Loucy (cell line): ENCODE data around the gene KANSL1.

Experiments used
- H2AFZ ChIP-seq: fragments of 200-600 bp; sonication (generic); 2 replicates; pipeline ENCODE4 v1.6.0; 2016; ENCODE audit warnings: antibody characterized with exemption, mild to moderate bottlenecking, low read length, moderate library complexity
- H3F3A ChIP-seq: fragments of 200-600 bp; 2 replicates; pipeline ENCODE4 v1.6.0; 2016; ENCODE audit warnings: antibody characterized with exemption, low read depth, mild to moderate bottlenecking
- H3K27me3 ChIP-seq: fragments of 200-600 bp; sonication (generic); 2 replicates; pipeline ENCODE4 v1.6.1; 2014; ENCODE audit warnings: low read length, mild to moderate bottlenecking; ENCODE audit not compliant: insufficient read depth, poor library complexity, severe bottlenecking
- H3K36me3 ChIP-seq: fragments of 200-600 bp; sonication (generic); 2 replicates; pipeline ENCODE4 v1.6.1; 2016; ENCODE audit warnings: low read length; ENCODE audit not compliant: insufficient read depth
- H3K4me1 ChIP-seq: fragments of 200-600 bp; sonication (generic); 2 replicates; pipeline ENCODE4 v1.5.1; 2014; ENCODE audit warnings: low read length, mild to moderate bottlenecking; ENCODE audit not compliant: insufficient read depth, poor library complexity, severe bottlenecking
- H3K4me2 ChIP-seq: fragments of 200-600 bp; sonication (generic); 2 replicates; pipeline ENCODE4 v1.6.0; 2014; ENCODE audit warnings: antibody characterized with exemption, low read length, low read depth, mild to moderate bottlenecking; ENCODE audit not compliant: poor library complexity, severe bottlenecking
- H3K4me3 ChIP-seq: fragments of 200-600 bp; sonication (generic); 2 replicates; pipeline ENCODE4 v1.5.1; 2014; ENCODE audit warnings: low read length, mild to moderate bottlenecking, mixed read lengths; ENCODE audit not compliant: poor library complexity, severe bottlenecking
- H3K79me2 ChIP-seq: fragments of 200-600 bp; sonication (generic); 2 replicates; pipeline ENCODE4 v1.6.1; 2014; ENCODE audit warnings: low read length; ENCODE audit not compliant: insufficient read depth
- H3K9ac ChIP-seq: fragments of 200-600 bp; sonication (generic); 2 replicates; pipeline ENCODE4 v1.6.0; 2014; ENCODE audit warnings: mild to moderate bottlenecking, low read depth, low read length, moderate library complexity; ENCODE audit not compliant: poor library complexity, severe bottlenecking
- H3K9me2 ChIP-seq: fragments of 200-600 bp; sonication (generic); replicated peaks from 2 replicates; pipeline ENCODE4 v1.6.1; 2016; ENCODE audit warnings: low read depth, low read length, mixed read lengths
- H3K9me3 ChIP-seq: fragments of 200-600 bp; sonication (generic); 2 replicates; pipeline ENCODE4 v1.6.1; 2014; ENCODE audit warnings: mild to moderate bottlenecking, antibody characterized with exemption, low read length, low read depth; ENCODE audit not compliant: insufficient read depth
- H4K20me1 ChIP-seq: fragments of 200-600 bp; sonication (generic); 2 replicates; pipeline ENCODE4 v1.6.0; 2014; ENCODE audit warnings: antibody characterized with exemption, low read length, mild to moderate bottlenecking; ENCODE audit not compliant: insufficient read depth, poor library complexity, severe bottlenecking
- EZH2phosphoT487 ChIP-seq: fragments of 200-600 bp; IDR thresholded peaks from 2 replicates; pipeline ENCODE4 v1.6.1; 2018; ENCODE audit warnings: antibody characterized with exemption, mild to moderate bottlenecking, moderate library complexity, borderline replicate concordance
- TF ChIP-seq, protein P1 (sequence below): fragments of 200-600 bp; sonication (generic); conservative IDR thresholded peaks from 2 replicates; pipeline ENCODE4 v1.5.1; 2014; ENCODE audit warnings: mild to moderate bottlenecking, antibody characterized with exemption, low read length

KANSL1 gene

DNA sequence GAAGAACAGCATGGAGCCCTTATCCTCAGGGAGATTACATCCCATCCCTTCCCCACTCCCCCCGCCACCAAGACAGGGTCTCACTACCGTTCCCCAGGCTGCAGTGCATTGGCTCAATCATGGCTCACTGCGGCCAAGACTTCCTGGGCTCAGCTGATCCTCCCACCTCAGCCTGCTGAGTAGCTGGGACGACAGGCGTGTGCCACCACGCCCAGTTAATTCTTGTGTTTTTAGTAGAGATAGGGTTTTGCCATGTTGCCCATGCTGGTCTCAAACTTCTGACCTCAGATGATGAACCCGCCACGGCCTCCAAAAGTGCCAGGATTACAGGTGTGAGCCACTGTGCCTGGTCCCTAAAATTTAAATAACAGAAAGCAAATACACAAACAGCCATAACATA lies 145.4 kb downstream of the KANSL1 start:
- Histone ChIP-seq H3K4me1 (no peaks in the 10 kb centered on the region), H3K4me2 (no peak overlapping the region), H2AFZ (no peak overlapping the region), H3K9ac (no peak overlapping the region), H3K27me3 (no peaks in the 10 kb centered on the region), H4K20me1 (no peaks in the 10 kb centered on the region), H3K79me2 (no peaks in the 10 kb centered on the region; the same call in 1 of the 2 replicates), H3K4me3 (no peak overlapping the region), H3F3A (no peaks in the 10 kb centered on the region; the same call in 1 of the 2 replicates), H3K36me3 (peaks cover 91% of the 10 kb centered on the region), H3K9me3 (no peaks in the 10 kb centered on the region), H3K9me2 (no peaks in the 10 kb centered on the region)
- no peak for TF ChIP-seq EZH2phosphoT487
- TF ChIP-seq, protein P1, sequence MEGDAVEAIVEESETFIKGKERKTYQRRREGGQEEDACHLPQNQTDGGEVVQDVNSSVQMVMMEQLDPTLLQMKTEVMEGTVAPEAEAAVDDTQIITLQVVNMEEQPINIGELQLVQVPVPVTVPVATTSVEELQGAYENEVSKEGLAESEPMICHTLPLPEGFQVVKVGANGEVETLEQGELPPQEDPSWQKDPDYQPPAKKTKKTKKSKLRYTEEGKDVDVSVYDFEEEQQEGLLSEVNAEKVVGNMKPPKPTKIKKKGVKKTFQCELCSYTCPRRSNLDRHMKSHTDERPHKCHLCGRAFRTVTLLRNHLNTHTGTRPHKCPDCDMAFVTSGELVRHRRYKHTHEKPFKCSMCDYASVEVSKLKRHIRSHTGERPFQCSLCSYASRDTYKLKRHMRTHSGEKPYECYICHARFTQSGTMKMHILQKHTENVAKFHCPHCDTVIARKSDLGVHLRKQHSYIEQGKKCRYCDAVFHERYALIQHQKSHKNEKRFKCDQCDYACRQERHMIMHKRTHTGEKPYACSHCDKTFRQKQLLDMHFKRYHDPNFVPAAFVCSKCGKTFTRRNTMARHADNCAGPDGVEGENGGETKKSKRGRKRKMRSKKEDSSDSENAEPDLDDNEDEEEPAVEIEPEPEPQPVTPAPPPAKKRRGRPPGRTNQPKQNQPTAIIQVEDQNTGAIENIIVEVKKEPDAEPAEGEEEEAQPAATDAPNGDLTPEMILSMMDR = no peak

DNA sequence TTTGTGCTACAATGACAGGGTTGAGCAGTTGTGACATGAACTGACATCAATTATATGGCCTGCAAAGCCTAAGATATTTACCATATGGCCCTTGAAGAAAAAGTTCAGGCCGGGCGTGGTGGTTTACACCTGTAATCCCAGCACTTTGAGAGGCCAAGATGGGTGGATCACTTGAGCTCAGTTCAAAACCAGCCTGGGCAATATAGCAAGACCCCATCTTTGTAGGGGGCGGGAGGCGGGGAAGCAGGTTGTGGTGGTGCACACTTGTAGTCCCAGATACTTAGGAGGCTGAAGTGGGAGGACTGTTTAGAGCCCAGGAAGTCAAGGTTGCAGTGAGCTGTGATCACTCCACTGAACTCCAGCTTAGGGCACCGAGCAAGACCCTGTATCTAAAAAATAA lies 145.8 kb downstream of the KANSL1 start:
- Histone ChIP-seq H3K4me3 (no peak overlapping the region), H3K9me2 (no peaks in the 10 kb centered on the region), H3K9ac (no peak overlapping the region), H3K9me3 (no peaks in the 10 kb centered on the region), H3K36me3 (peaks cover 95% of the 10 kb centered on the region), H3K79me2 (no peaks in the 10 kb centered on the region; the same call in 1 of the 2 replicates), H3K27me3 (no peaks in the 10 kb centered on the region), H3K4me1 (no peaks in the 10 kb centered on the region), H4K20me1 (no peaks in the 10 kb centered on the region), H3F3A (no peaks in the 10 kb centered on the region; the same call in 1 of the 2 replicates), H3K4me2 (no peak overlapping the region), H2AFZ (no peak overlapping the region)
- no peak for TF ChIP-seq EZH2phosphoT487
- TF ChIP-seq, protein P1 = no peak

DNA sequence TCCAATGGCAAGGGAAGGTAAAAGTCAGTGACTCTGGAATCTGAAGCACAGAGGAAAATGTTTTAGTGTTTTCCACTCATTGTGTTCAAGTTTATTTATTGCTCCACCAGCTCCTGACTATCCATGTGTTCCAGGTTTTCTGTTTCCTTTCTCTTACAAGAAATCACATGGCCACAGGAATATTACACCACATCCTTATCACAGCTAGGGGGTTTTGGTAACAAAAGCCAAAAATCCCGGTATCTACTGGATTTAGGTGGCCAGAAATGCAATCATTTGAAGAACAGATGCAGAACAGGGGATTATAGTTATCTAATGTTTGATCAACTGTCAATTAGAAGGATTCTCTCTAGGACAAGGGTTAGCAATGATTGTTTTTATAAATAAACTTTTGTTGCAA lies 146.3 kb downstream of the KANSL1 start:
- no peak overlapping the region for H3K4me2 ChIP-seq
- no peaks in the 10 kb centered on the region; the same call in 1 of the 2 replicates for H3K79me2 ChIP-seq
- H3K9me3 ChIP-seq = no peaks in the 10 kb centered on the region
- no peak overlapping the region for H3K4me3 ChIP-seq
- no peak overlapping the region for H3K9ac ChIP-seq
- peaks cover 95% of the 10 kb centered on the region for H3K36me3 ChIP-seq
- H3K27me3 ChIP-seq = no peaks in the 10 kb centered on the region
- no peaks in the 10 kb centered on the region for H4K20me1 ChIP-seq
- TF ChIP-seq, protein P1 = no peak
- no peak for TF ChIP-seq EZH2phosphoT487
- H2AFZ ChIP-seq = no peak overlapping the region
- no peaks in the 10 kb centered on the region for H3K4me1 ChIP-seq
- H3K9me2 ChIP-seq = no peaks in the 10 kb centered on the region
- H3F3A ChIP-seq = no peaks in the 10 kb centered on the region; the same call in 1 of the 2 replicates
